Measurements from ENCODE around the gene TBX21.
A peak's percentile ranks its signal among the peaks of the same experiment; 100 is the strongest.

Gene TBX21

GRCh38 chr17:47776330-47777197, 43.5 kb downstream of the TBX21 start:
- DNase-seq (ENCODE audit: insufficient read length, low spot score) (peak; percentile 59), FAIRE-seq (peak; percentile 82)
- TF ChIP-seq POLR2A (IDR thresholded peaks at IDR 0.05; ENCODE audit: low read depth, low read length) (no peak), PAX5 (IDR thresholded peaks at IDR 0.05; ENCODE audit: insufficient read depth, low read length, severe bottlenecking) (no peak), POLR2AphosphoS5 (IDR thresholded peaks at IDR 0.05; ENCODE audit: low read depth, low read length) (no peak), TAF1 (IDR thresholded peaks at IDR 0.05; ENCODE audit: low read depth, low read length) (no peak), POU2F2 (IDR thresholded peaks at IDR 0.05; ENCODE audit: low read depth, low read length) (no peak), SPI1 (IDR thresholded peaks at IDR 0.05; ENCODE audit: low read depth, low read length) (no peak)

GRCh38 chr17:47778184-47778635, 45.2 kb downstream of the TBX21 start:
- FAIRE-seq = no peak
- TF ChIP-seq SPI1 (IDR thresholded peaks at IDR 0.05; ENCODE audit: low read depth, low read length) = no peak
- no peak for TF ChIP-seq POU2F2 (IDR thresholded peaks at IDR 0.05; ENCODE audit: low read depth, low read length)
- TF ChIP-seq PAX5 (IDR thresholded peaks at IDR 0.05; ENCODE audit: insufficient read depth, low read length, severe bottlenecking) = no peak
- TF ChIP-seq POLR2A (IDR thresholded peaks at IDR 0.05; ENCODE audit: low read depth, low read length) = no peak
- no peak for TF ChIP-seq TAF1 (IDR thresholded peaks at IDR 0.05; ENCODE audit: low read depth, low read length)
- TF ChIP-seq POLR2AphosphoS5 (IDR thresholded peaks at IDR 0.05; ENCODE audit: low read depth, low read length) = no peak
- DNase-seq (ENCODE audit: insufficient read length, low spot score) = no peak

DNA sequence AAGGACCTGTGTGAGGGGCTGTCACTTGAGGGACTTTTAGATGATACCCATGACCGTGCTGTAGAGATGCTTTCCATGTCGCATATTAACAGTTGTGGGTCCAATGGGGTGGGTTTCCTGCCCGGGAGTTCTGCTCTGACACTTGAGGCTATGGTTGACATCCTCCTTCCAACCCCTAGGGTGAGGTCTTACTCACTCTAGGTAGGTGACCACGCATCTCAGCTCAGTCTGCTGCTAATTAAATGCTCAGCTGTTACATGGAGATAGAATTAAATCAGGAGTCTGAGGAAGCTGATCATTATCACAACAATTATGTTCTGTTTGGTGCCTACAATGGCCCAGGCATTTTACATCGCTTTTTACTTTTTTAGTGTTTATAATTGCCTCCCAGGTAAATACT, 48.4 kb downstream of the TBX21 start:
- no peak for DNase-seq (ENCODE audit: insufficient read length, low spot score)
- TF ChIP-seq SPI1 (IDR thresholded peaks at IDR 0.05; ENCODE audit: low read depth, low read length) (no peak), POLR2AphosphoS5 (IDR thresholded peaks at IDR 0.05; ENCODE audit: low read depth, low read length) (no peak), POU2F2 (IDR thresholded peaks at IDR 0.05; ENCODE audit: low read depth, low read length) (no peak), POLR2A (IDR thresholded peaks at IDR 0.05; ENCODE audit: low read depth, low read length) (no peak), PAX5 (IDR thresholded peaks at IDR 0.05; ENCODE audit: insufficient read depth, low read length, severe bottlenecking) (no peak), TAF1 (IDR thresholded peaks at IDR 0.05; ENCODE audit: low read depth, low read length) (no peak)
- no peak for FAIRE-seq

GRCh38 chr17:47785538-47786123, 52.6 kb downstream of the TBX21 start:
- DNase-seq (ENCODE audit: insufficient read length, low spot score) (no peak), FAIRE-seq (no peak)
- TF ChIP-seq POLR2A (IDR thresholded peaks at IDR 0.05; ENCODE audit: low read depth, low read length) (no peak), POU2F2 (IDR thresholded peaks at IDR 0.05; ENCODE audit: low read depth, low read length) (no peak), POLR2AphosphoS5 (IDR thresholded peaks at IDR 0.05; ENCODE audit: low read depth, low read length) (no peak), SPI1 (IDR thresholded peaks at IDR 0.05; ENCODE audit: low read depth, low read length) (no peak), TAF1 (IDR thresholded peaks at IDR 0.05; ENCODE audit: low read depth, low read length) (no peak), PAX5 (IDR thresholded peaks at IDR 0.05; ENCODE audit: insufficient read depth, low read length, severe bottlenecking) (no peak)

DNA sequence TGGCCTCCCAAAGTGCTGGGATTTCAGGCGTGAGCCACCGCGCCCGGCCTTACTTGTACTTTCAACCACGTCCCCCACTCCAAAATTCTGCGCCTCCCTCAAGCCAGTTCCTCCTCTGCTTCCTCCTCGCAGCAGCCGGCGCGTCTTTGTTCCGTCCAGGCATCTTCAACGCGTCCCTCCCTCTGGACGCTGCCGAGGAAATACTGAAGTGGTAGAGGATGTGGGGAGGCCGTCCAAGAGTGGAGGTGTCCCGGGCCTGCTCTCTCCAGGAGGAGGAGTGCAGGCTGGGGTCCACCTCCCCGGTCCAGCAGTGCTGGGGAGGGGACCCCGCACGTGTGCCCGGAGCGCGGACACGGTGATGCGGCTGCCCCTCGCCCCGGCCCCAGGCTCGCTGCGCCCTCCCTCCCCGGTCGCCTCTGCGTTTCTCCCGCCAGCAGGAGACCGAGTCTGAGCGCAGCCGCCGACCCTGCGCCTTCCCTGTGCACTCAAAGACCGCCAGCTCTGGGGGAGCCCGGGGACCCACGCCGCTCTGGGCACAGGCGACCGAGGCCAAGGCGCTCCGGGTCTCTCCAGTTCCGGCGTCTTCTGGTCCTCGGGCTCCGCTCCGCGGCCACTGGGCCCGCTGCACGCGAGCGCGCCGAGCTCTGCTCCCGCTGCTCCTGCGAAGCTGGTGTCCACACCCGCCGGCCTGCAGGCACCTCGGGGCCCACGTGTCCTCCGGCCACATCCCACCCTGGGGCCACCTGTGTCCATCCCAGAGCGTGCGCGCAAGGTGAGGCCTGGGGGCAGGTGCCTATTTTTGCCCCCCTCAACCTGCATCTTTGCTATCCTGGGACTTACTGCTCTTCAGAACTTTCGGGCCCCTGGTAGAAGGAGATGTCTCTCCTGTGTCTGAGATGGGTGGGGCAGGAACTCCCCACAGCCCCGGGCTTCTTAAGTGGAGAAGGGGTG, 56.9 kb downstream of the TBX21 start:
- FAIRE-seq = no peak
- TF ChIP-seq SPI1 (IDR thresholded peaks at IDR 0.05; ENCODE audit: low read depth, low read length) (no peak), POU2F2 (IDR thresholded peaks at IDR 0.05; ENCODE audit: low read depth, low read length) (no peak), TAF1 (IDR thresholded peaks at IDR 0.05; ENCODE audit: low read depth, low read length) (no peak), PAX5 (IDR thresholded peaks at IDR 0.05; ENCODE audit: insufficient read depth, low read length, severe bottlenecking) (no peak), POLR2A (IDR thresholded peaks at IDR 0.05; ENCODE audit: low read depth, low read length) (no peak)
- DNase-seq (ENCODE audit: insufficient read length, low spot score) = no peak

GRCh38 chr17:47791025-47791424, 58.0 kb downstream of the TBX21 start:
- TF ChIP-seq TAF1 (IDR thresholded peaks at IDR 0.05; ENCODE audit: low read depth, low read length) (no peak), POLR2A (IDR thresholded peaks at IDR 0.05; ENCODE audit: low read depth, low read length) (no peak), SPI1 (IDR thresholded peaks at IDR 0.05; ENCODE audit: low read depth, low read length) (no peak), POU2F2 (IDR thresholded peaks at IDR 0.05; ENCODE audit: low read depth, low read length) (no peak), POLR2AphosphoS5 (IDR thresholded peaks at IDR 0.05; ENCODE audit: low read depth, low read length) (no peak), PAX5 (IDR thresholded peaks at IDR 0.05; ENCODE audit: insufficient read depth, low read length, severe bottlenecking) (no peak)
- no peak for FAIRE-seq

DNA sequence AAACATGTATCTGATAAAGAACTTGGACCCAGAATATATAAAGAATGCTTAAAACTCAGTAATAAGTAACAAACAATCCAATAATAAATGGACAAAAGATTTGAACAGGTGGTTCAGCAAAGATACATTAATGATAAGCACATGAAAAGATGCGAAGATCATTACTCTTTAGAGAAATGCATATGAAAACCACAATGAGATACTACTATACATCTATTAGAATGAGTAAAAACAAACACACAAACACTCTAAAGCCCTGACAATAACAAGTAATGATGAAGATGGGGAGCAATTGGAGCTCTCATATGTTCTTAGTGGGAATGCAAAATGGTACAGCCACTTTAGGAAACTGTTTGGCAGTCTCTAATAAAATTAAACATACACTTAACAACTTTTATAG, 59.4 kb downstream of the TBX21 start:
- TF ChIP-seq TAF1 (IDR thresholded peaks at IDR 0.05; ENCODE audit: low read depth, low read length) (no peak), SPI1 (IDR thresholded peaks at IDR 0.05; ENCODE audit: low read depth, low read length) (no peak), POU2F2 (IDR thresholded peaks at IDR 0.05; ENCODE audit: low read depth, low read length) (no peak), POLR2AphosphoS5 (IDR thresholded peaks at IDR 0.05; ENCODE audit: low read depth, low read length) (no peak), POLR2A (IDR thresholded peaks at IDR 0.05; ENCODE audit: low read depth, low read length) (no peak), PAX5 (IDR thresholded peaks at IDR 0.05; ENCODE audit: insufficient read depth, low read length, severe bottlenecking) (no peak)
- DNase-seq (ENCODE audit: insufficient read length, low spot score) (no peak), FAIRE-seq (no peak)

More at GRCh38 chr17:47791025-47791424, 58.0 kb downstream of the TBX21 start:
- no peak for DNase-seq (ENCODE audit: insufficient read length, low spot score)

- DNase-seq (ENCODE audit: insufficient read length, low spot score) = no peak
- TF ChIP-seq POLR2AphosphoS5 (IDR thresholded peaks at IDR 0.05; ENCODE audit: low read depth, low read length) (no peak), PAX5 (IDR thresholded peaks at IDR 0.05; ENCODE audit: insufficient read depth, low read length, severe bottlenecking) (no peak), TAF1 (IDR thresholded peaks at IDR 0.05; ENCODE audit: low read depth, low read length) (no peak), SPI1 (IDR thresholded peaks at IDR 0.05; ENCODE audit: low read depth, low read length) (no peak), POU2F2 (IDR thresholded peaks at IDR 0.05; ENCODE audit: low read depth, low read length) (no peak), POLR2A (IDR thresholded peaks at IDR 0.05; ENCODE audit: low read depth, low read length) (no peak)
- no peak for FAIRE-seq
Observed at GRCh38 chr17:47792979-47793378, 59.9 kb downstream of the TBX21 start.
